GM13976 (cell line): ENCODE data around the gene TEAD3.

Source experiments
- DNase-seq: peaks from one replicate; pipeline ENCODE4 v3.0.0; 2012; ENCODE audit warnings: low spot score
- CTCF ChIP-seq: IDR thresholded peaks from 2 replicates; pipeline ENCODE4 v1.5.1; 2012; ENCODE audit warnings: borderline replicate concordance, mild to moderate bottlenecking; ENCODE audit not compliant: insufficient read depth; ENCODE audit errors: extremely low read depth, missing control alignments, control extremely low read depth
- in situ Hi-C: fragments of 300-500 bp; cut with MboI; formaldehyde crosslinking; loops from one replicate; pipeline ENCODE4 v1.12.0; 2022; ENCODE audit warnings: low sequenced_read_pairs, mixed read lengths, inconsistent platforms; ENCODE audit not compliant: unreplicated experiment

The TEAD3 gene

DNA sequence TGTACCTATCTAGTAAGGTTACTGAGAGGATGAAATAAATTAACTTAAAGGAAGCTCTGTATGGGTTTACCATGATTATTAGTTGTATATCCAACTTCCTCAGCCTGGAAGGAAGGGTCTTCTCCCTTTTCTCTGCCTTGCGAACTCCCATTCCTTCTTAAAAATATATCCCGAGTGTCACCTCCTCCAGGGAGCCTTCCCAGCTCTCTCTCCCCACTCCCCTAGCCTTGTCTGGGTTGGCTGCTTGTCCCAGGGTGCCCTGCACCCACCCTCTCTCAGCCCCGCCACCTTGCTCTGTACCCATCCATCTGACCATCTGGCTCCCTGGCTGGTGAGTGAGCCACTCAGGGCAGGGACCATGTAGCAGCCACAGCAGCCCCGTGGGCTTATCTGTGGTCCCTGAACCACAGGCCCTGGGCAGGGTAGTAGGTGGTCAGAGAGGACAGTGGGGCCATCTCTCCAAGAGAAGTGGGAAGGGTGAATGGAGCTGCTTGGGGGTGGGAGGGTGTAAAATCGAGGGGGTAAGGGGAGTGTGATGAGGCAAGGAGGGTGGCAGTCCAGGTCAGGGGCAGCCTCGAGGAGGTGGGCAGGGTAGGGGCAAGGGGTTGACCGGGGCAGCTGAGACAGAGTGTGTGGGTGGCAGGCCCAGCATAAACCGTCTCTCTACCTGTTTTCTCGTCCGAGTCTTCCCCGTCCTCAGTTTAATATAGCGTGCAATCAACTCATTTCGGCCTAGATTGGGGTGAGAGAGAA lies 12.8 kb downstream of the TEAD3 start:
- DNase-seq: no peak
- in situ Hi-C loops: no loop called here
- no peak for TF ChIP-seq CTCF

- TF ChIP-seq CTCF: no peak
- DNase-seq: no peak
- in situ Hi-C loops: no loop called here
Observed at GRCh38 chr6:35483490-35483889, 13.4 kb downstream of the TEAD3 start.

DNA sequence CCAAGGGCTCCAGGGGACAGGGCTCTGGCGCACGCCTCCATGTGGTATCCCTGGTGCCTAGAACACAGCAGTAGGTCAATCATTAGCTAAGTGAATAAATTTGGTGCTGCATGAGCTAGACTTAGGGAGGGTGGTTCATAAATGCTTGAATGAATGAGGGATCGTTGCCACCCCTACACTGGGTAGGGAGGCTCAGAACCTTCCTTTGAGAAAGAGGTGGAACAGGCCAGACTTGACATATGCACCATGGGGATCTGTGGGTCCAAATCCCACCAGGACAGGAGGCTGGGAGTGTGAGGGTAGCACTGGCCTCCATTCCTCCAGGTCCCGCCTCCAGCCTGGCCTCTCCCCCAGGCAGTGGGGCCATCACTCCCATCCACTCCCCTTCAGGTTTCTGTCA lies 13.8 kb downstream of the TEAD3 start:
- in situ Hi-C loops: no loop called here
- DNase-seq: no peak
- no peak for TF ChIP-seq CTCF

DNA sequence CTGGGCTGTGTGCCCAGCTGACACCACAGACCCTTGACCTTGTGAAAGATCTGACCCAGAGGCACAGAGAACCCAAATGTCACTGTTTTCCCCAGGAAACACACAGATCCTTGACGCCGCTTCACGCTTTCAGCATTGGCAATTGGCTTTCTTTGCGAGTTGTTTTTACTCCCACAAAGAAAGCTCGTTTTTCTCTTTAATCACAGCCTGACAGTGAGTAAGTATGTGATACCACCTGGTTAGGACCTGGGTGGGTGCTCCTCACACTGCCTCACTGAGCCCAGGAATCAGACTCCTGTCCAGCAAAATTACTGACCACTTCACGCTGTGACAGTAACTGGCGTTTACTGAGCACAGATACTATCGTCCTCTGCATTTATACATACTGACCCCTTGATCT lies 15.7 kb downstream of the TEAD3 start:
- TF ChIP-seq CTCF: no peak
- DNase-seq: no peak
- in situ Hi-C loops: no loop called here

- in situ Hi-C loops: no loop called here
- no peak for TF ChIP-seq CTCF
- DNase-seq: no peak
Observed at GRCh38 chr6:35480176-35480575, 16.7 kb downstream of the TEAD3 start.

- no peak for DNase-seq
- in situ Hi-C loops: no loop called here
- no peak for TF ChIP-seq CTCF
Observed at GRCh38 chr6:35478259-35478658, 18.6 kb downstream of the TEAD3 start.
